TTC549 (cell line): ENCODE measurements around the gene CNDP1.

ENCODE experiments used
- FAIRE-seq: peaks from 2 replicates; lab custom pipeline; 2012; peaks lifted over from hg19 to GRCh38; lab: Jason Lieb, UNC

Gene CNDP1

GRCh38 chr18:74582642-74583041 is 48.3 kb downstream of the CNDP1 start:
- no peak for FAIRE-seq

DNA sequence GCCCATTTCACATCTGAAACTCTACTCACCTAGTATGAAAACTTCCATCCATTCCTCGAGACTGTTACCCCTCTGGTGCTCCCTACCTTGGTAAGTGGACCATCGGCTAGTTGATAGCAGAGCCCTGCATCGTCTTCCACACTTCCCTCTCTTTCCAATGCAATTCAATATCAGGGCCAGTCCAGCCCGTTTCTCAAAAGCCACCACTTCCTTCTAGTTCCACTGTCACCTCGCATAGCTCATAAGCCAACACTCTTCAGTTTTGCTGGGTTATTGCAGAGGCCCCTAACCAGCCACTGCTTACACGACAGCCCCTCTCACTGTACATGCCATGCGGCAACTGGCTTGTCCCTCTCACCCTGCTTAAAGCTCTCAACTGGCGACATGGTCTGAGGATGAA is 53.1 kb downstream of the CNDP1 start:
- FAIRE-seq, result no peak

DNA sequence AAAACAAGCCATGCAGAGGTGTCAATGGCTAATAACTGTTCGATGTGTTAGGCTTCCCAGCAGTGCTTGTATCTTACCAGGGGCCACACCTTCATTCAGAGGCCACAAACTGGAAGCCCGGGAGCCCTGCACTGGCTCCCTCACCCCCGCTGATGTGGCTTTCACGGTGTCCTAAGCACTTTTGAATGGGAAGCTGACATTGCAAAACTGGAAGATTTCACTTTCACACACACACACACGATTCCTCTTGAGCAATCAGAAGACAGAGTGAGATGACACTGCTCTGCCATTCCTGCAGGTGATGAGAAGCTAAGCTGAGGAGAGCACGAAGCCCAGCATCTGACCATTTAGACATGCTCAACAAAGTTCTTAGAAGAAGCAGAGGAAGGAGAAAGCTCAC is 54.7 kb downstream of the CNDP1 start:
- no peak for FAIRE-seq

DNA sequence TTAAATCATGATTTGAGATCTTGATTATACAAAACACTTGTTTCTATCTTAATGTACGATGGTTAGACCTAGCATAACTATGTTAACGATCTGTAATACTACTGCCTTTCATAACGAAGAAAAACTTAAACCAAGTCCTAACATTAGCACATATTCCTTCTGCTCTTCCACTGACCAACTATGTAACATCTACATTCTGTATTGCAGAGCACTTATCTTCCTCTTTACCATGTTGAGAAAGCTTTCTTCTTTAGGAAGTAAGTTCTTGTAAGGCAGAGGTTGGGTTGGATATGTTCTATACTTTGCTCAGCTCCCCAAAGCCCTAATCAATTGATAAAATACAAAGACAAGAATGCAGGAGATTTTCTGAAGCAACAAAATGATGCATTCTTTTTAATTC is 55.5 kb downstream of the CNDP1 start:
- FAIRE-seq, result no peak

- no peak for FAIRE-seq
Measured at GRCh38 chr18:74590671-74591070, 56.4 kb downstream of the CNDP1 start.

GRCh38 chr18:74595431-74595830 is 61.1 kb downstream of the CNDP1 start:
- FAIRE-seq, result no peak

GRCh38 chr18:74597034-74597661 is 62.8 kb downstream of the CNDP1 start:
- FAIRE-seq, result no peak

- FAIRE-seq, result no peak
Measured at GRCh38 chr18:74597662-74598349, 63.5 kb downstream of the CNDP1 start, which contains the start of gene ZNF407. ZNF407 (plus strand) TSS chr18:74597870; CDS start chr18:74631020, 33,150 bp downstream.

- no peak for FAIRE-seq
Measured at GRCh38 chr18:74598350-74599001, 64.2 kb downstream of the CNDP1 start.

DNA sequence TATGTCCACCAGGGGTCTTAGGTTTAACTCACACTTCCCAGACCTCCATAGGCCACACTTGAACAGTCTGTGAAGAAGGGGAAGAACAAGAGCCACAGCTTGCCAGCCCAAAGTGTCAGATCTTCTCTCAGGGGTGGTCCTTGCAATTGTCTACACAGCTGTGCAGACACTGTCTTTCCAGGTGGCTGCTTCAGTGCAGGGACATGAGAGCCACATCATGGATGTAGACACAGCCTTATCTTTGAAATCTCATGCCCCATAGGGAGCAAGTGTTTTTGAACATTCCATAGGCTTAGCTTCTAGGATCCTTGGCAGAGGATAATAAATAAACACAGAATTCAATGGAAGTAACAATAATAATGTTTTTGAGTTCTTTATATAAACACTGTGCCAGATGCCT is 70.1 kb downstream of the CNDP1 start:
- no peak for FAIRE-seq

DNA sequence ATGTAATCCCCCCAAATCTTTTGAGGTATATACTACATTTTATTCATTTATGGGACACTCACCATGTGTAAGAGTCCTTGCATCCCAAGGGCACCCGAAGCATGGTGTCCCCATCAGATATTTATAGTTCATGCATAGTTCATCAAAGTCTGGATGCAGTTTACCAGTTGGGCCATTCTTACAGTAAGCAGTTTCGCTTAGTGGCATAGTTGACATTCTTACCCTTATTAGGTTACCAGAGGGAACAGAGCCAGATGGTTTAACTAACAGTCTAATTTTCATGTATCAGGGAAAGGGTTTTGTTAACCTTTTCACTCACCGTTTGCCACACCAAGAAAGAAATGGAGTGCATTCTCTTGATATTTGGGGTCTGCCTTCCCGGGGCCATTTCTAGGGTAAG is 70.5 kb downstream of the CNDP1 start:
- FAIRE-seq, result no peak

GRCh38 chr18:74608681-74609080 is 74.4 kb downstream of the CNDP1 start:
- no peak for FAIRE-seq

DNA sequence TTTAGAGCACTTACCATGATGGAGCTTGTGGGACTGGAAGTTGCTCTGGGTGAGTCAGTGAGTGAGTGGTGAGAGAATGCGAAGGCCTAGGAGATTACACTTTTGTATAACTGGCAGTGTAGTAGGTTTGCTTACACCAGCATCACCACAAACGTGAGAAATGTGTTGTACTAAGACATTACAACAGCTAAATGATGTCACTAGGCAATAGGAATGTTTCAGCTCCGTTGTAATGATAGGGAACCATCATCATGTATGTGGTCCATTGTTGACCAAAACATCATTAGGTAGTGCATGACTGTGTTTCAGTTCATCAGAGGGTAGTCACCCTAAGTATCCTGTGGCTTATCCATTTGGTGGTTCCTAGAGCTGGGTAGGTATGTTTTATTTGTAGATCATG is 75.2 kb downstream of the CNDP1 start:
- no peak for FAIRE-seq

GRCh38 chr18:74610051-74610615 is 75.8 kb downstream of the CNDP1 start:
- no peak for FAIRE-seq

GRCh38 chr18:74610860-74611259 is 76.6 kb downstream of the CNDP1 start:
- FAIRE-seq, result no peak

DNA sequence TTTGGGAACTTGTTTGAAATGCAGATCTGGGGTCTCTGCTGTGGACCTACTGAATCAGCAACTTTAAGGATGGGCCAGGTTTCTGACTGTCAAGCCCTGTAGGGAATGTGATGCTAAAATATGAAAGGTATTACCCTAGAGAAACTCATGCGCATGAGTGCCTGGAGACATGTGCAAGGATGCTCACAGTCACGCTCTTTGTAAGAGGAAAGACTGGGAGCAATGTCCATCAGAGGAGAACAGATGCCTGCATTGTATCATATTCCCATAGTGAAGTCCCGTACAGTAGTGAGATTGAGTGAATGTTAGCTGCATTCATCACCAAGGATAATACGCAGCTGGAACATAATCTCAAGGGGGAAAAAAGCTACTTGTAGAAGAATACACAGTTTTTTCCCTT is 77.5 kb downstream of the CNDP1 start:
- no peak for FAIRE-seq

GRCh38 chr18:74613381-74613780 is 79.1 kb downstream of the CNDP1 start:
- FAIRE-seq, result no peak

- FAIRE-seq, result no peak
Measured at GRCh38 chr18:74616494-74616893, 82.2 kb downstream of the CNDP1 start.

- no peak for FAIRE-seq
Measured at GRCh38 chr18:74617486-74617885, 83.2 kb downstream of the CNDP1 start.

DNA sequence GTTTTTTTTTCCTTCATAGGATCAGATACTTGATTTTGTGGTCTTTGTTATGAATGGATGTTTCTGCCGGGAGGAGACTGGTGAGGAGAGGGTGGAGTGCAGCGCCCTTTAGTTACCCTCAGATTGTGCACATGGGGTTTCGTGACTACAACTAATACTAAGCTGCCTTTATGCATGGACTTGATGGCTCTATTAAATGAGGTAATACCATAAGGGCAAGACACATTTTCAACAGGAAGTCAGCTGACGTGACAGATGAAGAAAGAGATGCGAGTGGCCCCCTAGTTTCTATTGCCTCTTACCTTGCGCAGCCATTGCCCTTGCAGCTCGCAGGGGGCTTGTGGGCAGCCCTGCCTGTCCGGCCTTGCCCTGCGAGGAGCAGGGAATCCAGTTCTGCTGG is 87.8 kb downstream of the CNDP1 start:
- no peak for FAIRE-seq

DNA sequence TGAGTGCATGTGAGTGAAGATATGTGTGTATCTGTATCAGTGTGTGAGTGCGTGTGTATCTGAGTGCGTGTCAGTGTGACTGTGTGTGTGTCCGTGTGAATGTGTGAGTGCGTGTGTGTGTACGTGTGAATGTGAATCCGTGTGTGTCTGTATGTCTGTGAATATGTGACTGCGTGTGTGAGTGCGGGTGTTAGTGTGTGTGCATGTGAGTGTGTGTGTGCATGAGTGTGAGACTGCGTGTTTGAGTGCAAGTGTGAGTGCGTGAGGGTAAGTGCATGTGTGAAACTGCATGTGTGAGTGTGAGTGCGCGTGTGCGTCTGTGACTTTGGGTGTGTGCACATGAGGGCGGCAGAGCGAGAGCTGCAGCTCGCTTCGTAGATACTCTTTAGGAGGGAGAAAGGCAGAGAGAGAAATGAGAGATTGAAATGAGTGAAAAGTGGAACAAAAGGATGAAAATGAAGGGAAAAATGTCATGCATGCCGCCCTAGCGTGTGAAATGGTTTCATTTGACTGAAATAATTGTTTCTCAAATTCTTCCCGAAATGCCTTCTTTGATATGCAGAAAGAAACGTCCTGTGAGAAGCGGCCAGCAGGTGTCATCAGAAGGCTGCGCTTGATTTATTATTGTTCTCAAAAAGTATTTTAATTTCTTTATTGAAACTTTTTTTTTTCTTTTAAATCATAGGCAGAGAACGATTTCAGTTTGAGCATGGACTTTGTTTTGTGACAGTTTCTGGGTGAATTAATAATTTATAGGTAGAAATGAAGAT is 88.9 kb downstream of the CNDP1 start:
- no peak for FAIRE-seq

DNA sequence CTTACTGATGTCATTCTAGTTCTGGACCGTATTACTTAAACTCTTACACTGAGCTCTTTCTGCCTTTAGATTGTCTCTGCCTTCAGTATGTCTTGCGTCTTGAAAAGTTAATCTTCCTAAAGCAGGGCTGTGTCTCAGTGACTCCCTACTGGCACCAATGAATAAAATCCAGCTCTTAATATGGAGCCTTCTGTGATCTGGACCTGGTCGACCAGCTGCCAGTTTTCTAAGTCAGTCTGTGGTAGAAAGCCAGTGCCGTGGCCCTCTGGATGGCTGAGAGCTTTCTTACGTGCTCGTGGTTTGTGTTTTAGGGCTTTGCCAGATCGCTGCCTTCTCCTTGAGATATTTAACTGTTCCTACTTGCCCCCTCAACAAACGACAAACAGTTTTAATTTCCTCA is 90.2 kb downstream of the CNDP1 start:
- no peak for FAIRE-seq

- no peak for FAIRE-seq
Measured at GRCh38 chr18:74625157-74625556, 90.9 kb downstream of the CNDP1 start.
